IPS-18c (cell line): ENCODE measurements around the gene TMEM190.
A peak's percentile ranks its signal among the peaks of the same experiment; 100 is the strongest.

Experiments used
- H3K4me3 ChIP-seq: 2 replicates; pipeline ENCODE4 v1.7.0; 2013; ENCODE audit warnings: low read depth, mild to moderate bottlenecking, low read length, moderate library complexity; ENCODE audit not compliant: insufficient read depth
- H3K9me3 ChIP-seq: one replicate; pipeline ENCODE4 v1.6.1; 2013; ENCODE audit warnings: mild to moderate bottlenecking, low read length, moderate library complexity; ENCODE audit not compliant: control insufficient read depth, insufficient read depth

Gene TMEM190

GRCh38 chr19:55365245-55365644 lies 11.4 kb upstream of the TMEM190 start:
- Histone ChIP-seq H3K4me3 (no peak overlapping the region), H3K9me3 (no peaks in the 10 kb centered on the region)

DNA sequence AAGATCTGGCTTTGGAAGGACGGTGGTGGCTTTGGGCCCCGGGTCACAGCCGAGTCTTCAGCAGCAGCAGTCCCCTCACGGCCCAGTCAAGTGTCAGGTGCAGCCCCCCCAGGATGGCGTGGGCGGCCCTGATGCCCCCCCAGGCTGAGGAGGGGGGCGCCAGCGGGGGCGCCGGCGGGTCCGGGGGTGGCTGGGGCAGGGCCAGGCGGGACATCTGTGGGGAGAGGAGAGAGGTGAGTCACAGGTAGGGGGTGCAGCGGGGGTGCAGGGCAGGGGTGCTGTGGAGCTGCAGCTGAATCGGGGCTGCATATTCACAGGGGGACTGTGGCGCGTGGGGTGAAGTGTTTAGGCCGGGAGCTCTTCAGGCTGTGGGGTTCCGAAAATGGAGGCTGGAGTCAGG lies 10.7 kb upstream of the TMEM190 start:
- Histone ChIP-seq H3K9me3 (no peaks in the 10 kb centered on the region), H3K4me3 (no peak overlapping the region)

GRCh38 chr19:55366790-55367189 lies 9.8 kb upstream of the TMEM190 start:
- Histone ChIP-seq H3K4me3 (no peak overlapping the region), H3K9me3 (no peaks in the 10 kb centered on the region)

DNA sequence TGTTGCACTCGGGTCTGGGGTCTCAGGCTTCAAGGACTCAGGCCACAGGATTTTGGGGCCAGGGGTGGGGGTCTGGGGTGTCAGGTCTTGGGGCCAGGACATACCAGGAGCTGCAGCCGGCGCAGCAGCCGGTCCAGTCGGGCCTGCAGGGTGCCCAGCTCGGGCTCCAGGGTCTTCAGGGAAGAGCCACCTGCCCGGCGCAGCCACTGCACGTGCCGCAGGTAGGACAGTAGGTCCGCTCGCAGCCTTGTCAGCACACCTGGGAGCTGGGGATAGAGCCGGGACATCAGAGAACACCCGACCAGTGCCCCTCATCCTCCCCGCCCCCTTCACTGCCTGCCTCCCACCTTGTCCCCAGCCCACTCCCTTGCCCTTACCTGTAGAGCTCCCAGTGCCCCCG lies 8.5 kb upstream of the TMEM190 start:
- Histone ChIP-seq H3K9me3 (no peaks in the 10 kb centered on the region), H3K4me3 (no peak overlapping the region)

DNA sequence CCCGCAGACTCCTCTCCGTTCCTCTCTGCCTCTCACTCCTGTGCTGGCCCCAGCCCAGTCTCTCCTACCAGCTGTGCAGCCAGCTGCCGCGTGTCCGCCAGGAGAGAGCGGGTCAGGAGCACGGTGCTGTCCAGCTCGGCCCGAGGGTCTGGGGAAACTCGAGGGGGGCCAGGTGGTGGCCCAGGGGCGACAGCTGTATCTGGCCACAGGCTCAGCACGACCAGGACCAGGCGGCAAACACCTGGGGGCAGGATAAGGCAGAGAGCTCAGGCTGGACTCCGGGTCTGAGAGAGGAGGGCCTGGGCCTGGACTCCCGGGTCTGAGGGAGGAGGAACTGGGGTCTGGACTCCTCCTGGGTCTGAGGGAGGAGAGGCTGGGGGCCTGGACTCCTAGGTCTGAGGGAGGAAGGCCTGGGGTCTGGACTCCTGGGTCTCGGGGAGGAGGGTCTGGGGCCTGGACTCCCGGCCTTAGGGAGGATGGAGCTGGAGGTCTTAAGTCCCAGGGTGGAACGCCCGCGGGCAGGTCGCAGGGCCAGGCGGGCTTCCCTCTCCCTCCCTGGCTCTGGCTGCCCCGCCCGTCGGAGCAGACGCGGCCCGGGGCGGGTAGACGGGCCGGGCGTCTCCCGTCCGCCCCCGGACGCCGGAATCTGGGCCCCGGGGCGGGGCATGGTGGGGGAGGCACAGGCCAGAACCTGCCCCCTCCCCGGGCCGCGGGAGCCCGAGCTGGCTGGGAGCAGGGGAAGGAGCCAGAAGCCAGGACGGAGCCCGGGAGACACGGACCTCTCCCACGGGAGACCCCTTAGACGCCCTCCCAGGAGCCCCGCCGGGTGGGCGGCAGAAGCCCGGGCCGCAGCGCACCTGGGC lies 7.7 kb upstream of the TMEM190 start:
- Histone ChIP-seq H3K9me3 (no peaks in the 10 kb centered on the region), H3K4me3 (peak overlapping the region; percentile 38; the same call in 1 of the 2 replicates)

- Histone ChIP-seq H3K9me3 (no peaks in the 10 kb centered on the region), H3K4me3 (peak overlapping the region; percentile 53)
Observed at GRCh38 chr19:55369653-55370304, 6.8 kb upstream of the TMEM190 start.

GRCh38 chr19:55370305-55370988 lies 6.2 kb upstream of the TMEM190 start, which contains the start of gene IL11:
Gene IL11, minus strand, starts transcription at chr19:55370463. Its CDS starts 153 bp downstream, at chr19:55370310.
- H3K4me3 ChIP-seq = peak within 1 kb of the TSS; percentile 53
- H3K9me3 ChIP-seq = no peaks in the 10 kb centered on the region

- no peak overlapping the region for H3K4me3 ChIP-seq
Observed at GRCh38 chr19:55372316-55373081, 4.1 kb upstream of the TMEM190 start.

GRCh38 chr19:55373306-55373992 lies 3.2 kb upstream of the TMEM190 start:
- no peaks in the 10 kb centered on the region for H3K9me3 ChIP-seq
- H3K4me3 ChIP-seq = peak overlapping the region; percentile 20; the same call in 1 of the 2 replicates

More at GRCh38 chr19:55372316-55373081, 4.1 kb upstream of the TMEM190 start:
- H3K9me3 ChIP-seq = no peaks in the 10 kb centered on the region

DNA sequence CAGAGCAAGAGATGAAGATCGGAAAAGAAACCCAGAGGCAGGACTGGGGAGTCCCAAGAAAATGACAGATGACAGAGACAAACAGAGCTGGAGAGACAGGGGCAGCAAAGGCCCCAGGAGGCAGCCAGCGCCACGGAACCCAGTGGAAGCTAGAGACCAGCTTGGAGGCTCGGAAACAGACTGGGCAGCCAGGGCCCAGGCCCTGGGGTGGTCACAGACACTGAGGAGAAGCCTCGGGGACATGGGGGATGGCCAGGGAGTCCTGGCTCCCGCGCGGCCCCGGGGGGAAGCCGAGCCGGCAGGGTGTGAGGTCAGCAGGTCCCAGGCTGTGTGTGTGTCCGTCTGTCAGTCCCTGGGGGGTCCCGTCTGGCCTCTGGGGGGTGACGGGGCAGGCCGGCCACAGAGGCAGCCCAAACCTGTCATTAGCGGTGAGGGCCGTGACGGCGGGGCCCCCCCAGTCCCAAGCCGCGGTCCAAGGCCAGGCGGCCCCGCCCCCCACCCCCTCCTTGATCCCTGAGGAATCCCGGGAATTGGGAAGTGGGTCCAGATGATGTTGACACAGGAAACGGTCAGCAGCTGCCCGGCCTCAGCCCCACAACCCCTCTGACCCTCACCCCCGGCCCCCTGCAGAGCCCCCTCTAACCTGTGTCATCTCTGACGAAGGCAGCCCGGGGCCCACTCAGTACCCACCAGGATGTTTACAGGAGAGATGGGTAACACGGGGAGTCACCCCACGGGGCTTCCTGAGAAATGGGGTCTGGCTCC lies 2.5 kb upstream of the TMEM190 start:
- H3K9me3 ChIP-seq = no peaks in the 10 kb centered on the region
- no peak overlapping the region for H3K4me3 ChIP-seq

DNA sequence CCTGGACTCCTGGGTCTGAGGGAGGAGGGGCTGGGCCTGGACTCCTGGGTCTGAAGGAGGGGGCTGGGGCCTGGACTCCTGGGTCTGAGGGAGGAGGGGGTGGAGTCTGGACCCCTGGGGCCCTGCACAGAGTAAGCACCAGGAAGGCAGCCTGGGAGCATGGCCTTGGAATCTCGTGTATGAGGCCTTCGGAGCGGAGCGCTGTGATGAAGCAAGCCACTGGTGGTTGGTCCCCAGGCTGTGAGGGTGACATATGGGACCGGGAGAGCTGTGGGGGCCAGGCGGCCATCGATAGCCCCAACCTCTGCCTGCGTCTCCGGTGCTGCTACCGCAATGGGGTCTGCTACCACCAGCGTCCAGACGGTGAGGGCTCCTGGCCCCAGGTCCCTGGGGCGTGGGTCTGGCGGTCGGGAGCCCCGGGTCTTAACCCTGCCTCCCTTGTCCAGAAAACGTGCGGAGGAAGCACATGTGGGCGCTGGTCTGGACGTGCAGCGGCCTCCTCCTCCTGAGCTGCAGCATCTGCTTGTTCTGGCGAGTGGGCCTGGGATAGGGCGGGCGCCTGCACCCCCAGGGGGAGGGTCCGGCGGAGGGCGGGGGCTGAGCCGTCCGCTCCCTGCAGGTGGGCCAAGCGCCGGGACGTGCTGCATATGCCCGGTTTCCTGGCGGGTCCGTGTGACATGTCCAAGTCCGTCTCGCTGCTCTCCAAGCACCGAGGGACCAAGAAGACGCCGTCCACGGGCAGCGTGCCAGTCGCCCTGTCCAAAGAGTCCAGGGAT lies 918 bp downstream of the TMEM190 start:
- Histone ChIP-seq H3K4me3 (peak overlapping the region; percentile 58), H3K9me3 (no peaks in the 10 kb centered on the region)

DNA sequence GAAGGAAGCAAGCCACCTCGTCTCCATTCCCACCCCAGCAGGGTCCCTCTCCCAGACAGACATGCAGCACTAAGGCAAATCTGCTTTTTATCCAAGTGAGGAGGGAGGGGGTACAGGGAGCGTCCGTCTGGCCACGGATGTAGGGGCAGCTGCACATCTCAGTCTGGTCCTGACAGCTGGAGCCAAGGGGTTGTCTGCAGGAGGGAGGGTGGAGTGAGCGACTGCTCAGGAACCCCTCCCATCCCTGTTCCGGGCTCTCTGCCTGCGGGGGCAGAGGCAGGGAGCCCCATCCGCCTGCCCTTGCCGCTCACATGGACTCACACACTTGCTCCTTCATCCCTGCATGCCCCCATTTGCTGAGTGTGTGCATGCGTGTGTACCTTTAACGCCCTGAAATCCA lies 2.5 kb downstream of the TMEM190 start:
- Histone ChIP-seq H3K9me3 (no peaks in the 10 kb centered on the region), H3K4me3 (no peak overlapping the region)

GRCh38 chr19:55382013-55382412 lies 5.4 kb downstream of the TMEM190 start:
- Histone ChIP-seq H3K9me3 (no peaks in the 10 kb centered on the region), H3K4me3 (no peak overlapping the region)

DNA sequence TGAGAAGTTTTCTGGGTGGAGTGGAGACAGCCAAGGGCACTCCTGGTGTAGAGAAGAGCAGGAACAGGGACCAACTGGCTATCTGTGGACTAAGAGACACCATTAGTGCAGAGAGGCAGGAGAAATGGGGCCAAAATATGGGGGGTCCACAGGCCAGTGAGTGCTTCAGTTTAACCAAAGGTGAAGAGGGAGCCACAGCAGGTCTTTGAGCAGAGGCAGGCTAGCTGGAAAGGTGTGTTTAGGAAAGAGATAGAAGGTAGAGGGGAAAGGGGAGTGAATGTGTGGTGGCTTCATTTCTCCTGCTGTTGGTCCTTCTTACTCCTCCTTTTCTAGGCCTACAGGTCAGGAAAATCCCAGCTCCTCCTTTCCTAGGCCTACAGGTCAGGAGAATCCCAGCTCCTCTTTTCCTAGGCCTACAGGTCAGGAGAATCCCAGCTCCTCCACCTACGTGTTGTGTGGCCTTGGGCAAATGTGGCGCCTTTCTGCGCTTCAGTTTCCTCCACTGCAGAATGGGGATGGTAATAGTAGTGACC lies 6.0 kb downstream of the TMEM190 start:
- Histone ChIP-seq H3K9me3 (no peaks in the 10 kb centered on the region), H3K4me3 (no peak overlapping the region)
